NB4 (cell line): ENCODE measurements around the gene PRKG1.

Experiments used
- CTCF ChIP-seq: IDR thresholded peaks from one replicate; pipeline ENCODE4 v1.5.1; 2012; ENCODE audit warnings: low read depth, low read length
- MAX ChIP-seq: IDR thresholded peaks from 2 replicates; pipeline ENCODE4 v1.6.1; 2011; ENCODE audit warnings: low read depth, low read length
- MYC ChIP-seq: IDR thresholded peaks from 2 replicates; pipeline ENCODE4 v1.6.1; 2011; ENCODE audit warnings: low read depth, low read length
- POLR2A ChIP-seq: IDR thresholded peaks from 2 replicates; pipeline ENCODE4 v1.6.1; 2011; ENCODE audit warnings: mild to moderate bottlenecking; ENCODE audit not compliant: insufficient read length; ENCODE audit errors: extremely low read depth

- TF ChIP-seq CTCF (no peak), POLR2A (no peak), MAX (no peak), MYC (no peak)
These were observed 1182.8 kb downstream of the PRKG1 start for GRCh38 chr10:52256832-52257691.
